ENCODE measurements around the gene SLC38A10.
A peak's percentile ranks its signal among the peaks of the same experiment; 100 is the strongest.

SLC38A10 gene

GRCh38 chr17:81276781-81277180, 18.3 kb downstream of the SLC38A10 start:
- H3K9me3 Mint-ChIP-seq = no peaks in the 10 kb centered on the region
- no peak overlapping the region for H3K27ac Mint-ChIP-seq
- no peak overlapping the region for H3K4me3 Mint-ChIP-seq
- H3K36me3 Mint-ChIP-seq (ENCODE audit: low read depth) = peaks cover 41% of the 10 kb centered on the region
- no peaks in the 10 kb centered on the region for H3K27me3 Mint-ChIP-seq (ENCODE audit: low read depth)
- DNase-seq (ENCODE audit: low spot score) = no peak
- peaks cover 2% of the 10 kb centered on the region for H3K4me1 Mint-ChIP-seq (ENCODE audit: low read depth)

DNA sequence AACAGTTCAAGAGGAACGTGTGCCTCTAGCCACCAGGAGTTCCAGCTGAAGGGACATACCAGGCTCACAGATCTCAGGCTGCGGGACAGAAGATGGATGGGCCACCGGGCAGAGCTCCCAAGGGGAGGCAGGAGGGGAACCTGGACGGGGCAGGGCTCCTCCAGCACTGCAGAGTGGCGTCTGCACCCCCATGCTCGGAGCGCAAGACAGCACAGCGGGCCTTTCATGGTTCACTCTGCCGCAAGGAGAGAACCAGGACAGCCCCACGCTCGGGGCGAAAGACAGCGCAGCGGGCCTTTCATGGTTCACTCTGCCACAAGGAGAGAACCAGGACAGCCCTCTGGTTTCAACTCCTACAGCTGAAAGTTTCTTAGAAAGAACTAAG, 20.6 kb downstream of the SLC38A10 start:
- H3K4me3 Mint-ChIP-seq = no peak overlapping the region
- no peaks in the 10 kb centered on the region for H3K9me3 Mint-ChIP-seq
- DNase-seq (ENCODE audit: low spot score) = no peak
- H3K27ac Mint-ChIP-seq = no peak overlapping the region
- peaks cover 37% of the 10 kb centered on the region for H3K36me3 Mint-ChIP-seq (ENCODE audit: low read depth)
- H3K4me1 Mint-ChIP-seq (ENCODE audit: low read depth) = peaks cover 2% of the 10 kb centered on the region
- no peaks in the 10 kb centered on the region for H3K27me3 Mint-ChIP-seq (ENCODE audit: low read depth)

- Mint-ChIP-seq H3K36me3 (ENCODE audit: low read depth) (peaks cover 39% of the 10 kb centered on the region), H3K4me1 (ENCODE audit: low read depth) (peaks cover 2% of the 10 kb centered on the region), H3K9me3 (no peaks in the 10 kb centered on the region), H3K4me3 (no peak overlapping the region), H3K27me3 (ENCODE audit: low read depth) (no peaks in the 10 kb centered on the region), H3K27ac (no peak overlapping the region)
- DNase-seq (ENCODE audit: low spot score) = no peak
Measured at GRCh38 chr17:81273698-81274470, 21.2 kb downstream of the SLC38A10 start.

GRCh38 chr17:81272616-81273015, 22.5 kb downstream of the SLC38A10 start:
- Mint-ChIP-seq H3K9me3 (no peaks in the 10 kb centered on the region), H3K36me3 (ENCODE audit: low read depth) (peaks cover 46% of the 10 kb centered on the region)

DNA sequence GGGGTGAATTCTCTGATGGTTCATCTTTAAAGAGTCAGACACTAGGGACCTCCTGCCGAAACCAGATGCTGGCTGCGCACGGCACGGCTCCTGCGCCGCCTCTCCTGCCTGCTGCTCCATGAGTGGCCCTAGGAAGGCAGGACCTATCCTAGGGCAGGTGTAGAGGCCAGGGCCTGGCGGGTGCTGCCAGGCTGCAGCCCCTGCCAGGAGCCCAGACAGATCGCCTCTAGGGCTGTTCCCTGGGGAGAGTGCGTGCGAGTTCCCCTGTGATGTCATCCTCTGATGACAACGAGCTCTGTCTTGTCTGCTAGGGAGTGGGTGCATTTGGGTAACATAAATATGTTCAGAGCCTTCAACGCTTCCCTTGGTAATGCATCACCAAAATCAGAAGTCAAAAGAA, 23.9 kb downstream of the SLC38A10 start:
- DNase-seq (ENCODE audit: low spot score) = no peak
- Mint-ChIP-seq H3K9me3 (no peaks in the 10 kb centered on the region), H3K4me3 (no peak overlapping the region), H3K36me3 (ENCODE audit: low read depth) (peaks cover 40% of the 10 kb centered on the region), H3K27me3 (ENCODE audit: low read depth) (no peaks in the 10 kb centered on the region), H3K27ac (no peak overlapping the region), H3K4me1 (ENCODE audit: low read depth) (peaks cover 2% of the 10 kb centered on the region)

More at GRCh38 chr17:81272616-81273015, 22.5 kb downstream of the SLC38A10 start:
- Mint-ChIP-seq H3K4me3 (no peak overlapping the region), H3K4me1 (ENCODE audit: low read depth) (peaks cover 2% of the 10 kb centered on the region), H3K27me3 (ENCODE audit: low read depth) (no peaks in the 10 kb centered on the region), H3K27ac (peak overlapping the region; percentile 1)
- DNase-seq (ENCODE audit: low spot score) = no peak

DNA sequence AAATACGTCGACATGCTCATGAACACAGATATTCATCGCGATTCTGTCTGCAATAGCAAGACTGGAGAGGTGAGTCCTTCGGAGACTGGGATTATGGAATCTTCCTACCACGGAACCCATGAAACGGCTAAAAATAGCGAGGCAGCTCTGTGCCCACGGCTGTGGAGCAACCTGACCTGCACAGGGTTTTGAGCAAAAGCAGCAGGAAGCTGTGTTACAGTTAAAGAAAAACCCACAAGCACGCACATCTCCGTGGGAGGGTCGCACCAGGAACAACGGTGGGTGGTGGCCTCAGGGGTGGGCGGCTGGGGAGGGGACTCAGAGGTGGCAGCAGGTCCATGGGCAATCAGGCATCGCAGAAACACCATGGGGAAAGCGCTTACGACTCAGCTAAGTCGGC, 24.8 kb downstream of the SLC38A10 start:
- Mint-ChIP-seq H3K4me1 (ENCODE audit: low read depth) (peaks cover 2% of the 10 kb centered on the region), H3K27me3 (ENCODE audit: low read depth) (no peaks in the 10 kb centered on the region), H3K36me3 (ENCODE audit: low read depth) (peaks cover 43% of the 10 kb centered on the region), H3K27ac (no peak overlapping the region), H3K4me3 (no peak overlapping the region), H3K9me3 (no peaks in the 10 kb centered on the region)
- DNase-seq (ENCODE audit: low spot score) = no peak

GRCh38 chr17:81267390-81268067, 27.6 kb downstream of the SLC38A10 start:
- no peaks in the 10 kb centered on the region for H3K9me3 Mint-ChIP-seq
- no peak overlapping the region for H3K4me3 Mint-ChIP-seq
- H3K36me3 Mint-ChIP-seq (ENCODE audit: low read depth) = peaks cover 38% of the 10 kb centered on the region
- no peaks in the 10 kb centered on the region for H3K27me3 Mint-ChIP-seq (ENCODE audit: low read depth)
- no peaks in the 10 kb centered on the region for H3K4me1 Mint-ChIP-seq (ENCODE audit: low read depth)
- DNase-seq (ENCODE audit: low spot score) = no peak
- H3K27ac Mint-ChIP-seq = no peak overlapping the region

- peaks cover 35% of the 10 kb centered on the region for H3K36me3 Mint-ChIP-seq (ENCODE audit: low read depth)
- no peak overlapping the region for H3K27ac Mint-ChIP-seq
- no peaks in the 10 kb centered on the region for H3K9me3 Mint-ChIP-seq
- no peaks in the 10 kb centered on the region for H3K4me1 Mint-ChIP-seq (ENCODE audit: low read depth)
- H3K27me3 Mint-ChIP-seq (ENCODE audit: low read depth) = no peaks in the 10 kb centered on the region
- no peak overlapping the region for H3K4me3 Mint-ChIP-seq
- no peak for DNase-seq (ENCODE audit: low spot score)
Measured at GRCh38 chr17:81265576-81265975, 29.5 kb downstream of the SLC38A10 start.

- H3K4me3 Mint-ChIP-seq = no peak overlapping the region
- no peak overlapping the region for H3K27ac Mint-ChIP-seq
- peaks cover 37% of the 10 kb centered on the region for H3K36me3 Mint-ChIP-seq (ENCODE audit: low read depth)
- H3K9me3 Mint-ChIP-seq = no peaks in the 10 kb centered on the region
- H3K27me3 Mint-ChIP-seq (ENCODE audit: low read depth) = no peaks in the 10 kb centered on the region
- DNase-seq (ENCODE audit: low spot score) = no peak
- H3K4me1 Mint-ChIP-seq (ENCODE audit: low read depth) = no peaks in the 10 kb centered on the region
Measured at GRCh38 chr17:81264640-81265039, 30.5 kb downstream of the SLC38A10 start.

GRCh38 chr17:81263371-81264181, 31.5 kb downstream of the SLC38A10 start:
- no peak for DNase-seq (ENCODE audit: low spot score)

GRCh38 chr17:81261582-81262336, 33.3 kb downstream of the SLC38A10 start:
- no peak overlapping the region for H3K27ac Mint-ChIP-seq
- H3K36me3 Mint-ChIP-seq (ENCODE audit: low read depth) = peaks cover 20% of the 10 kb centered on the region
- H3K27me3 Mint-ChIP-seq (ENCODE audit: low read depth) = no peaks in the 10 kb centered on the region
- no peak overlapping the region for H3K4me3 Mint-ChIP-seq
- H3K4me1 Mint-ChIP-seq (ENCODE audit: low read depth) = no peaks in the 10 kb centered on the region
- H3K9me3 Mint-ChIP-seq = no peaks in the 10 kb centered on the region
- no peak for DNase-seq (ENCODE audit: low spot score)

More at GRCh38 chr17:81263371-81264181, 31.5 kb downstream of the SLC38A10 start:
- Mint-ChIP-seq H3K27ac (no peak overlapping the region), H3K36me3 (ENCODE audit: low read depth) (peaks cover 30% of the 10 kb centered on the region), H3K4me3 (no peak overlapping the region), H3K27me3 (ENCODE audit: low read depth) (no peaks in the 10 kb centered on the region), H3K9me3 (no peaks in the 10 kb centered on the region), H3K4me1 (ENCODE audit: low read depth) (no peaks in the 10 kb centered on the region)

DNA sequence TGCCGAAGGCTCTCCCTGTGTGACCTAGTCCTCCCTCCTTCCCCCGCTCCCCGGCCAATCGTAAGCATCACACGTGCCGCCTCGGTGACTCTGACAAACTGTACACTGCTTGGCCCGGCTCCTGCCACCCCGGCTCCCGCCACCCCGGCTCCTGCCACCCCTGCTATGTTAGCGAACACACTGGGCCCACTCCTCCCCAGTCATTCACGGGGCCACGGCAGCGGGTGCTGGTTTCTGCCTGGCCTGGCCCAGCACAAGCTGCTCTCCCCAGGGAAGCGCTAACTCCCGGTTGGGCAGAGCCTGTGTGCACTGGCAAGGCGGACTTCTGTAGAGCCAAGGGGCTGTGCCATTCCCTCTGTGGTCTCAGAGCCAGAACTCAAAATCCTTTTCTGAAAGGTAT, 34.0 kb downstream of the SLC38A10 start:
- Mint-ChIP-seq H3K27me3 (ENCODE audit: low read depth) (no peaks in the 10 kb centered on the region), H3K9me3 (no peaks in the 10 kb centered on the region), H3K36me3 (ENCODE audit: low read depth) (peaks cover 20% of the 10 kb centered on the region), H3K4me1 (ENCODE audit: low read depth) (no peaks in the 10 kb centered on the region), H3K27ac (no peak overlapping the region), H3K4me3 (no peak overlapping the region)
- no peak for DNase-seq (ENCODE audit: low spot score)

- H3K4me3 Mint-ChIP-seq = no peak overlapping the region
Measured at GRCh38 chr17:81260641-81261040, 34.5 kb downstream of the SLC38A10 start.

More at GRCh38 chr17:81260641-81261040, 34.5 kb downstream of the SLC38A10 start:
- no peak for DNase-seq (ENCODE audit: low spot score)
- no peaks in the 10 kb centered on the region for H3K9me3 Mint-ChIP-seq
- H3K27ac Mint-ChIP-seq = no peak overlapping the region
- H3K27me3 Mint-ChIP-seq (ENCODE audit: low read depth) = no peaks in the 10 kb centered on the region
- H3K4me1 Mint-ChIP-seq (ENCODE audit: low read depth) = no peaks in the 10 kb centered on the region
- peaks cover 15% of the 10 kb centered on the region for H3K36me3 Mint-ChIP-seq (ENCODE audit: low read depth)
